SJCRH30 (cell line): ENCODE results near the gene TFCP2L1. TPM values are rescaled to one million over a fixed set of nuclear protein-coding genes. Genes with fewer than 3 reads are reported as not detected.

Source experiments
- DNase-seq, 2 experiments: peaks; one replicate each; pipeline ENCODE4 v3.0.0-alpha.2; 2015 to 2020
- H3K27ac ChIP-seq: fragments of 250-450 bp; sonication (Bioruptor Pico); 2 replicates; pipeline ENCODE4 v1.5.1; 2020; ENCODE audit warnings: mild to moderate bottlenecking, moderate library complexity
- H3K27me3 ChIP-seq: fragments of 250-450 bp; sonication (Bioruptor Pico); 2 replicates; pipeline ENCODE4 v1.5.1; 2020; ENCODE audit warnings: mild to moderate bottlenecking, moderate library complexity
- H3K36me3 ChIP-seq: fragments of 250-450 bp; sonication (Bioruptor Pico); 2 replicates; pipeline ENCODE4 v1.5.1; 2020; ENCODE audit warnings: mild to moderate bottlenecking, moderate library complexity
- H3K4me1 ChIP-seq: fragments of 250-450 bp; sonication (Bioruptor Pico); 2 replicates; pipeline ENCODE4 v1.5.1; 2020; ENCODE audit warnings: mild to moderate bottlenecking, moderate library complexity
- H3K4me3 ChIP-seq: fragments of 250-450 bp; sonication (Bioruptor Pico); 2 replicates; pipeline ENCODE4 v1.5.1; 2020; ENCODE audit warnings: mild to moderate bottlenecking, moderate library complexity
- H3K9me3 ChIP-seq: fragments of 250-450 bp; sonication (Bioruptor Pico); replicated peaks from 2 replicates; pipeline ENCODE4 v1.5.1; 2020; ENCODE audit warnings: mild to moderate bottlenecking, moderate library complexity
- total RNA-seq: library from RNA; depleted of rRNA; stranded (reverse); fragments of >200 nt; shearing (Covaris generic); gene quantifications from 2 replicates; pipeline ENCODE4 v1.2.3, GENCODE V29; 2014

The TFCP2L1 gene
- total RNA-seq, 1 experiment from 2014 or later, result 0.08 TPM

DNA sequence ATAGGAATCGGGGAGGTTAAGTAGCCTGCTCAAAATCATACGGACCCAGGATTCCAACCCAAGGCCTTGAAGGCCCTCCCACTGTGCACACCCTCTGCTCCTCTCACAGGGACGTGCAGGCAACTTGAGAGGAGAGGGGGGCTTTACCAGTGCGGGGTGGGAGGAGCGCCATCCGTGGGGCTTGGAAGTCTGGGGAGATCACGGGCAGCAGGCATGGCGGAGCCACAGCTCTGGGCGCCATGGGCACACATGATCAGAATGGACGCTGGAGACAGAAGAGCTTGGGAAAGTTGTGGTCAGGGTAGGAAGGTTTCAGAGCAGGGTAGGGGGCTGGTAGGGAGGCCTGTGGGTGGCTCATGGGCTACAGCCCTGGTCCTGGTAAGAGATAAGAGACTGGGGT, 70.7 kb downstream of the TFCP2L1 start:
- no peak overlapping the region for H3K27ac ChIP-seq
- no peaks in the 10 kb centered on the region for H3K27me3 ChIP-seq
- H3K9me3 ChIP-seq, result no peaks in the 10 kb centered on the region
- DNase-seq, result no peak
- no peaks in the 10 kb centered on the region for H3K4me1 ChIP-seq
- H3K4me3 ChIP-seq, result no peak overlapping the region
- no peaks in the 10 kb centered on the region for H3K36me3 ChIP-seq

DNA sequence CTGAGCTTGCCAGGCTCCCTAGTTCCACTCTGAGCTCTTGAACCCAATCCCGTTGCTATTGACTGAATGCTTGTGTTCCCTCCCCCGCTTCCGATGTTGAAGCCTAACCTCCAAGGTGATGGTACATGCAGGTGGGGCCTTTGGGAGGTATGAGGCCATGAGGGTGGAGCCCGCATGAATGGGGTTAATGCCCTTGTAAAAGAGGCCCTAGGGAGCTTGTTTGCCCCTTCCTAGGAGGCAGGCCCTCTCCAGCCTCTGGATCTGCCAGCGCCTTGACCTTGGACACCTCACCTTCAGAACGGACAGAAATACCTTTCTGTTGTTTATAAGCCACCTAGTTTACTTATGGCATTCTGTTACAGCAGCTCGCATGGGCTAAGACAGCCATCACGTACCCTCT, 71.6 kb downstream of the TFCP2L1 start:
- Histone ChIP-seq H3K27me3 (no peaks in the 10 kb centered on the region), H3K4me3 (no peak overlapping the region), H3K4me1 (no peaks in the 10 kb centered on the region), H3K9me3 (no peaks in the 10 kb centered on the region), H3K36me3 (no peaks in the 10 kb centered on the region), H3K27ac (no peak overlapping the region)
- no peak for DNase-seq

DNA sequence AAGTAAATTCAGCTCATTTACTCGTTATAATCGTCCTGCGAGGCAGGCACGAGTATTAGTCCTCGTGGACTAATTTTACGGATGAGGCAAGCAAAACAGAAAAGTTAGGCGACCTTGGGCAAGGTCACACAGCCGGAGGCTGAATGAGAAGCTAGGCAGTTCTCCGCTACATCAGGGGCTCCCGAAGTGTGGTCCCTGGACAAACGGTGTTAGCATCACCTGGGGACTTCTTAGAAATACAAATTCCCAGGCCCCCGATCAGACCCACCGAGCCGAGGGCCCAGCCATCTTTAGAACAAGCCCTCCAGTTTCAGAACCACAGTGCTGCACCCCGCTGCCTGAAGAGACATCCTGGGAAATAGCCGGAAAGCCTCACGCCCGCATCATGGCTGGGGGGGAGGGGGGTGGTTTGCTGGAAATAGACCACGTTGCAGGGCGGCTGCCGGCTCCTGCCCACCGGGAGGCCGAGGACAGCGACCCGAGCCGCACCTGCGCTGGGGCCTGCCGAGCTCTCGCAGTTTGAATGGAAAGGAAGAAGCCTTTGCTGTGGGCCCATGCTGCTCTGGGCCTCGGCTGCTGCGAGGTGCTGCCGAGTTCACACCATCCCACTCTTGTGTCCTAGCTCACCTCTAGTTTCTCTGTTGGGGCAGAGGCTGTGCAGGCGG, 72.2 kb downstream of the TFCP2L1 start:
- no peaks in the 10 kb centered on the region for H3K4me1 ChIP-seq
- no peak for DNase-seq
- no peaks in the 10 kb centered on the region for H3K36me3 ChIP-seq
- no peaks in the 10 kb centered on the region for H3K9me3 ChIP-seq
- no peaks in the 10 kb centered on the region for H3K27me3 ChIP-seq
- no peak overlapping the region for H3K4me3 ChIP-seq
- no peak overlapping the region for H3K27ac ChIP-seq

DNA sequence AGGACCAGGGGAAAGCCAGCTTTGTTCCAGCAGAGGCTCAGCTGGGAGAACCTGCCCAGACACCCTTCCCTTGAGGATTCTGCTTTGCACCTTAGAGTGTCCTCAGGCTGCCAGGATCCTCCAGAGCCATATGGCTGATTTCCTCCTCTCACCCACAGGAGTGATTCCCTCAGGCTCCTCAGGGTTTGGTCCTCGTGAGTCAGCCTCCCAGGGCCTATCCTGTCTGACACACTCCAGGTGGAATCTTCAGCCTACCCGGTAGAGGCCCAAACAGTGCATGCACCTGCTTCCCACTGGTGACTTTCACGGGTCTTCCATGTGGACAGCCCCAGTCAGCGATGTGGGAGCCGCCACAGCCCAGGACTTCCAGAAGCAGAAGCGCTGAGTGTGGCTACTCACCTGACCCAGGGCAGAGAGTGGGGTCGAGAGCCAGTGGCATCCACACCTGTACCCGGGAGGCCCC, 73.3 kb downstream of the TFCP2L1 start:
- Histone ChIP-seq H3K4me3 (no peak overlapping the region), H3K27me3 (no peaks in the 10 kb centered on the region), H3K27ac (no peak overlapping the region), H3K9me3 (no peaks in the 10 kb centered on the region), H3K36me3 (no peaks in the 10 kb centered on the region), H3K4me1 (no peaks in the 10 kb centered on the region)
- no peak for DNase-seq

DNA sequence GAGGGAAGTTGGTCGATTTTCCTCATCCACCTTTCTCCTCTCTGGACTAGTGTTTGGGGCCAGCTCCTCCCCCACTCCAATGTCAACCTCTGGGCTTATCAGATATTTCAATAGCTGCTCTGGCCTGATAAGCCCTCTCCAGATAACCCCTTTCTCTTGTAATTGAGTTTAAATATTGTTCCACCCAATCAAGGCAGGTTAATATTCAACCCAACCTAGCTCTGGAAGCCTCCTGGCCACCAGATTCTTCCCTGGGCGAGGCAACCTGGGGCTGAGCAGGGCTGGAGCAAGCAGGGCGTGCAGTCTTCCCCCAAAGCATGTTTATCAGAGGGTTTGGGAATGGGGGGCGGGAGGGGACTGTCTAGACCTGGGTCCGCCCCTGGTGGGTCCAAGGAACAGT, 73.8 kb downstream of the TFCP2L1 start:
- Histone ChIP-seq H3K36me3 (no peaks in the 10 kb centered on the region), H3K4me3 (no peak overlapping the region), H3K9me3 (no peaks in the 10 kb centered on the region), H3K27ac (no peak overlapping the region), H3K27me3 (no peaks in the 10 kb centered on the region), H3K4me1 (no peaks in the 10 kb centered on the region)
- DNase-seq, result no peak

DNA sequence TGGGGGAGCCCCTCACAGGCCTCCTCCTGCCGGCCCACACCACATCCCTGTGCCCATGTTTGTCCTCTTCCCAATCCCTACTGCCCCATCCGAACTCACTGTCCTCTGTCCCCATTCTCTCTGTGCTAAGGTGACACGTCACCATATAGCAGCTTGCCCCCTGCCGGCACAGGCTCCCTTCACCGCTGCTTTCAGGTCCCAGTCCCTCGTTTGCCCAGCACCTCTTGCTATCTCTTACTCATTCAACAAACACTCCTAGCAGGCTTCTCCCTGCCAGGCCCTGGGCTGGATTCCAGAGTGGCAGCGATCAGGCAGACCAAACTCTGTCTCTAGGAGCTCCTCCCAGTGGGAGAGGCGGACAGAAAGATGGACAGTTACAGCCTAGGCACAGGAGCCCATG, 74.3 kb downstream of the TFCP2L1 start:
- H3K27ac ChIP-seq, result no peak overlapping the region

DNA sequence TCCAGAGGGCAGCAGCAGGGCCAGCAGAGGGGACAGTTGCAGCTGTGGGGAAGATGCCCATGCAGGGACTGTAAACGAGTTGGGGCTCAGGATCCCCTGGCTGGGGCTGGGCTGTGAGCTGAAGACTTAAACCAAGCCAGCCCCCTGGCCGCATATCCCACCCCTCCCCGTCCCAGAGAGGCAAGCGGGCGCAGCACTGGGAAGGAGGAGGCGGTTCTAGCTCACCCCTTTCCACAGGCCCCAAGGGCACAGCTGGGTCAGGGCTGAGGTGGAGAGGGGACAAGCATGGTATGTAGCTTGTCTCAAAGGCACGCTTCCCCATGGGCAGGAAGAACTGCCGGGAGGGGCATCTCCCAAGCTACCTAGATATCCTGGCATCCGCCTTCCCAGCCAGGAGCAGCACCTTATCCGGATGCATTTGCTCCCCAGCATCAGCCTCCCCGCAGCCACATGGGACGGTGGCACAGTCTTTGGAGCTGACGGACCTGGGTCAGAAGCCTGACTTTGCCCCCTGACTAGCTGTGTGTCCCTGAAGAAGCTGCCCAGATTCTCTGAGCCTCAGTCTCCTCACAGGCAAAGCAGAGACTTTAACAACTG, 75.9 kb downstream of the TFCP2L1 start:
- DNase-seq, result no peak
- Histone ChIP-seq H3K4me1 (no peaks in the 10 kb centered on the region), H3K9me3 (no peaks in the 10 kb centered on the region), H3K27ac (no peak overlapping the region), H3K27me3 (no peaks in the 10 kb centered on the region), H3K4me3 (no peak overlapping the region), H3K36me3 (no peaks in the 10 kb centered on the region)

More for the DNA sequence above, 74.3 kb downstream of the TFCP2L1 start:
- no peak for DNase-seq
- no peaks in the 10 kb centered on the region for H3K4me1 ChIP-seq
- no peak overlapping the region for H3K4me3 ChIP-seq
- no peaks in the 10 kb centered on the region for H3K9me3 ChIP-seq
- no peaks in the 10 kb centered on the region for H3K27me3 ChIP-seq
- H3K36me3 ChIP-seq, result no peaks in the 10 kb centered on the region

DNA sequence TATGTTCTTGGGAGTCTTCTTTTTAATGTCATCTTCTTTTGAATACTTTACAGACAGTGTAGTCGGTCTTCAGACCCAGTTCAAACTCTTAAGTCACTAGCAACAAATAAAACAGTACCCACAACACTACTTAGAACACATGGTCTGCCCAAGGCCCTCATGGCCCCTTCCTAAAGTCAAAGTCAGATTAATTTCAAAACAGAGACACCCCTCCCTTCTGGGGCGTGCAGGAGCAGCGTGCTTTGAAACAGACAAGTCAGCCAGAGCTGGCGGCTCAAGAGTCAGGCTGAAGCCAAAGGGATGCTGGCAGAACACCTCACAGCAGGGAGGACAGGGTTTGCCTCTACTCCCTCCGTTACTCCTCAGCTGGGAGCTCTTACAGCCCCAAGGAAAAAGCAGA, 77.5 kb downstream of the TFCP2L1 start:
- H3K36me3 ChIP-seq, result no peaks in the 10 kb centered on the region
- no peak overlapping the region for H3K27ac ChIP-seq
- H3K27me3 ChIP-seq, result no peaks in the 10 kb centered on the region
- no peak for DNase-seq
- no peaks in the 10 kb centered on the region for H3K9me3 ChIP-seq
- no peaks in the 10 kb centered on the region for H3K4me1 ChIP-seq
- H3K4me3 ChIP-seq, result no peak overlapping the region

DNA sequence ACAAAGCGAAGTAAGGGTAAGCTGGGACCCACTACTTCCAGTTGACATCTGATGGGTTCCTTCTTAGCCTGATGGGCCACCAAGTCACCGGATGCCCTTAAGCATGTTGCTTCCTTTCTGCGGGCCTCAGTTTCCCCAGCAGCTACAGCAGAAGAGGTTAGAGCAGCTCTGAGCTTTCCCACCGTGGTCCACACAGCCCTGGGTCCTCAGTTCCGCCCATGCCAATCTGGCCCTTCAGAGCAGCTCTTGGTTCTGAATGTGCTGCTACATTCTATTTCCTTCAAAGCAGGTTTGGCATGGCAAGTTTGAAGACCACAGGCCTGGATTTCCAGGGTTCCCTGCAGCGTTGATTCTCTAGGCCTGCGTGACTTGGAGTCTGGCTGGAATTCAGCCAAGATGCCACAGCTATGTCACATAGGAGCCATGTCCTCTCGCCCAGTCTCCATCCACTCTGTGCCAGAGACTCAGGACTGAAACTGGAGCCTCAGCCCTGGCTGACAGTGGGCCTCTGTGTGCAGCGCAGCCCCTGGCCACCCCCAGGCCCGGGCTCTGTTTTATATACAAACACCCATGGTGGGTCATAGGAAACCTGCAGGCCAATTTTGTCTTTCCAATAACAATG, 79.6 kb downstream of the TFCP2L1 start:
- Histone ChIP-seq H3K9me3 (no peaks in the 10 kb centered on the region), H3K36me3 (no peaks in the 10 kb centered on the region), H3K4me1 (no peaks in the 10 kb centered on the region), H3K27ac (no peak overlapping the region), H3K27me3 (no peaks in the 10 kb centered on the region), H3K4me3 (no peak overlapping the region)
- DNase-seq, result peak; percentile 30 to 60

DNA sequence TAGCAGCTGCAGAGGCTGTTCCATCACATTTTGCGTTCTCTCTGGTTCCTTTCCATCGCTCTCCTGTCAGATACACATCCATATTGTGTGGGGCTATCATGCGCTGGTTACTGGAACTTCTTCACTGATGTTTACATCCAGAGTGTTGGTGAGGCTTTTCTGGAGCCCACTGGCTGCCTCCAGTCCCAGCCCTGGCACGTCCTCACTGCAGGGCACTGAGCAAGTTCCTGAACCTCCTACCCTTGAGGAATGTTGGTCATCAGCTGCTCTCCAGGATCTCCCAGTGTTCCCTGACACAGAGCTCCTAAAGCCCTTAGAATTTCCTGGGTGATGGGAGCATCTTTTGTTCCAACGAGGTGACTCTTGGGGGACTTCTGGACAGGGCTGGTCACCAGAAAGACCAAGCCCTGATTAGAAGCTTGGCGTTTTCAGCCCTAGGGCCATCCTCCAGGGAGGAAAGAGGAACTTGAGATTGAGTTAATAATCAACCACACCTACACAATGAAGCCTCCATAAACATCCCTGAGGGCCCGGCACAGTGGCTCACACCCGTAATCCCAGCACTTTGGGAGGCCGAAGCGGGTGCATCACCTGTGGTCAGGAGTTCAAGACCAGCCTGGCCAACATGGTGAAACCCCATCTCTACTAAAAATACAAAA, 81.3 kb downstream of the TFCP2L1 start:
- DNase-seq, result no peak
- no peaks in the 10 kb centered on the region for H3K9me3 ChIP-seq

DNA sequence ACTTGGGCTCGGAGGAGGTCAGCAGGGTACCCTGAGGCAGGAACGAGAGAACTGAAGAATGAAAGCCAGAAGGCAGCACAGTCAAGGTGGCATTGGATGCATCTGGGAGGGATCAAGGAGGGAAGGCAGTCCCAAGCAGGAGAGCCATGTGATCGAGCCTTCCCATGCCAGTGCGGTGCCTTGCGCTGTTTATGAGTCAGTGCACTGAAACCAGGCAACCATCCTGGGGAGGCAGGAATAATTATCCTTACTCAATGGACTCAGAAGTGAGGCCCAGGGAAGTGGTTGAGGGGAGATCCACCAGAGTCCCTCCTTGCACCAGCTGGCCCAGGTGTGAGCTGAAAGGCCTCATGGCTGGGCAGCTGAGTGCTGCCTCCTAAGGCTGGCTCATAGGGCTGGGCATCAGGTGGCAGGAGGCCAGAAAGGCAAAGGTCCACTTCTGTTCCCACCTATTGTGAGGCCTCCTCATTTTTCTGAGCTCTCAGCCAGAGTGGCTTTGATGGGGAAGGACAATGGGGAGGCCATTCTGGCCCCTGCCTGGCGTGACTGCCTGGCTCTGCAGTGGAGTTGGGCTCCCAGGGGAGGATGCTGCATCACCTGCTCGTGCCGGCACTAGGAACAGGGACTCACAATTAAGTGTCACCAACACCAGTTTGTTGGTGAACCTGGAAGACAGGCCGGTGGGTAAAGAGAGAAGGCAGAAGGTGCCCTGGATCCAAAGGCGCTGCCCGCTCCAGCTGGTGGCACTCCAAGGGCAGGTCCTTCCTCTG, 82.3 kb downstream of the TFCP2L1 start:
- no peak overlapping the region for H3K27ac ChIP-seq
- no peak for DNase-seq
- H3K36me3 ChIP-seq, result no peaks in the 10 kb centered on the region
- no peaks in the 10 kb centered on the region for H3K4me1 ChIP-seq
- no peaks in the 10 kb centered on the region for H3K27me3 ChIP-seq
- no peaks in the 10 kb centered on the region for H3K9me3 ChIP-seq
- H3K4me3 ChIP-seq, result no peak overlapping the region

More for the DNA sequence above, 81.3 kb downstream of the TFCP2L1 start:
- Histone ChIP-seq H3K4me1 (no peaks in the 10 kb centered on the region), H3K4me3 (no peak overlapping the region), H3K36me3 (no peaks in the 10 kb centered on the region), H3K27ac (no peak overlapping the region), H3K27me3 (no peaks in the 10 kb centered on the region)

DNA sequence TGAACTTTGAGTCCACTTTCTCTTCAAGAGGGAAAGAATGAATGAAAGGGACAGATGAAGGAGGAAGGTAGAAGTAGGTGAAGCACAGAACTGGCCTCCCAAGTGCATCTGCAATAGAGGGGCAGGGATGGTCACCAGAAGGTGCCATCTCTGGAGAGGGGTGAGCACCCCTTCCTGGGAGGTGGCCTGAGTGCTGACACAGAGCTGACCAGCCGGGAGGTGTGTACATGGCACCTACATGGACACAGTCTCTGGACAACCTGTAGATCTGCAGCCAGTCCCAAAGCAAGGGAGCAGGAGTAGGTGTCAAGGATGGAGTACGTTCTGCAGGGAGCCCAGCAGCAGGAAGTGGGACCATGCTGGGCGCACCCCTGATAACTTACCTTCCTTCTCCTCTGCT, 83.2 kb downstream of the TFCP2L1 start:
- H3K36me3 ChIP-seq, result no peaks in the 10 kb centered on the region
- no peaks in the 10 kb centered on the region for H3K9me3 ChIP-seq
- H3K27me3 ChIP-seq, result no peaks in the 10 kb centered on the region
- H3K4me1 ChIP-seq, result no peaks in the 10 kb centered on the region
- H3K27ac ChIP-seq, result no peak overlapping the region
- no peak overlapping the region for H3K4me3 ChIP-seq
- no peak for DNase-seq

DNA sequence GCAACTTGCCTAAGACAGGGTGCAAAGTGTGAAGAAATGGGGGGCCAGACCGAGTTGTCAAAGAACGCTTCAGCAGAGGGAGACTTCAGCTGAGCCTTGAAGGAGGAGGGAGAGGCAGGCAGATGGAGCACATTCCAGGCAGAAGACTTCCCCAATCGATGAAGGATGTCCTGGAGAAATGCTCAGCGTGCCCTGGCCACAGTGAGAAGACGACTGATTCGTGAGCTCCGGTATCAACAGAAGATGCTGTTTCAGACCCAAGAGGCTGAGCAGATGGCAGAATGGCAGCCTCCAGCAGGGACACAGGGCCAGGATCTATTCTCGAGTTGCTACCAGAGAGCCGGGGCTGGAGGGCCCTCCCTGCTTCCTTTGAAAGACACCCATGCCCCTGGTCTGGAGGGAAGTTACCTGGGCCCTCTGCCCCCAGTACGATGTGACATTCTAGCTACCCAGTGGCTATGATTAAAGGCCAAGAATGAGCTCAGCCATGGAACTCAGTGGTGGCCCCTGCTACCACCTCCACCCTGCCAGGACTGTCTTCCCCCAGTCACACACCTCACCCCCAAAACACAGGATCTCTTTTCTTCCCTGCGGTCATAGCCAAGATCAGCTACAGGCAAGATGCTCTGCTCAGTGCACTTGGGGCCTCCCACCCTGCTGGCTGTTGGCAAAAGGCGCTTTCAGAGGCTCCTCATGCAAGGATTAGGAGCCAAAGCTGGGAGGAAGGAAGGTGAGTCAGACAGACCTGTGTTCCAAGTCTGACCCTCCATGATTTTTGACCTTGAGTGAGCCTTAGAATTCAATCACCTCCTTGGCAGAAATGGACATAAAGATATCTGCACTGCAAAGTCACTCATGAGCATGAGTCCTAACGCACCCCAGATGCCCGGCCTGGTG, 84.3 kb downstream of the TFCP2L1 start:
- Histone ChIP-seq H3K9me3 (no peaks in the 10 kb centered on the region), H3K36me3 (no peaks in the 10 kb centered on the region), H3K4me1 (no peaks in the 10 kb centered on the region), H3K4me3 (no peak overlapping the region), H3K27me3 (no peaks in the 10 kb centered on the region), H3K27ac (no peak overlapping the region)
- DNase-seq, result no peak

DNA sequence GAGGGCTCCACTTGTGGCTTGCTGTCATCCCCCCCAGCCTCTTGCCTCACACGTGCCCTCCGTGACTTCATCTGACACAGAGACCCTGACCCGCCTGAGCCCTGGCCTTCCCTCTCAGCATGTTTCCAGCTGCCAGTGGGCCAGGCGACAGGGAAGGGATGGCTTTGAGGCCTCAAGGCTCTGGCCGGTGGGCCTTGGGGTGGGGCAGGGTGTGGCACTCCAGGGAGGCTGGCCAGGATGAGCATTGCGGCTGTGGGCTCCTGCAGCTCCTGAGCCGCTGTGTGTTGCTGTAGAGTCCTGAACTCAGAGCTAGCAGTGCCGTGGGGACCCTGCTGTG, 85.0 kb downstream of the TFCP2L1 start:
- Histone ChIP-seq H3K4me1 (no peaks in the 10 kb centered on the region), H3K9me3 (no peaks in the 10 kb centered on the region), H3K27ac (no peak overlapping the region), H3K36me3 (no peaks in the 10 kb centered on the region), H3K27me3 (0 out of 2 replicates have a peak, but pooled peaks cover under 1% of the 10 kb centered on the region), H3K4me3 (no peak overlapping the region)
- no peak for DNase-seq
